Ishikawa (cell line): ENCODE data around the gene ADD2.

Experiments used
- CEBPB ChIP-seq: IDR thresholded peaks from 2 replicates; pipeline ENCODE4 v1.6.1; 2012
- CREB1 ChIP-seq: IDR thresholded peaks from 2 replicates; pipeline ENCODE4 v1.6.1; 2012; ENCODE audit warnings: low read depth
- EGR1 ChIP-seq: IDR thresholded peaks from 2 replicates; pipeline ENCODE4 v1.6.1; 2012
- EP300 ChIP-seq: IDR thresholded peaks from 2 replicates; pipeline ENCODE4 v1.6.1; 2012; ENCODE audit warnings: borderline replicate concordance
- FOXM1 ChIP-seq: IDR thresholded peaks from 2 replicates; pipeline ENCODE4 v1.6.1; 2012; ENCODE audit warnings: low read depth, borderline replicate concordance
- NFIC ChIP-seq: IDR thresholded peaks from 2 replicates; pipeline ENCODE4 v1.6.1; 2012
- RAD21 ChIP-seq: IDR thresholded peaks from 2 replicates; pipeline ENCODE4 v1.6.1; 2012; ENCODE audit warnings: low read depth
- REST ChIP-seq: IDR thresholded peaks from 2 replicates; pipeline ENCODE4 v1.6.1; 2012; ENCODE audit warnings: low read depth, mild to moderate bottlenecking
- TAF1 ChIP-seq: IDR thresholded peaks from 2 replicates; pipeline ENCODE4 v1.6.1; 2012; ENCODE audit warnings: low read depth, mild to moderate bottlenecking
- TCF12 ChIP-seq: IDR thresholded peaks from 2 replicates; pipeline ENCODE4 v1.6.1; 2012; ENCODE audit warnings: low read depth
- TEAD4 ChIP-seq: IDR thresholded peaks from 2 replicates; pipeline ENCODE4 v1.6.1; 2012
- USF1 ChIP-seq: IDR thresholded peaks from 2 replicates; pipeline ENCODE4 v1.6.1; 2012
- YY1 ChIP-seq: IDR thresholded peaks from 2 replicates; pipeline ENCODE4 v1.6.1; 2012; ENCODE audit warnings: low read depth
- ZBTB7A ChIP-seq: IDR thresholded peaks from 2 replicates; pipeline ENCODE4 v1.6.1; 2012; ENCODE audit warnings: low read depth
- TF ChIP-seq, protein P1 (sequence below): IDR thresholded peaks from 2 replicates; pipeline ENCODE4 v1.6.1; 2012

Gene ADD2

GRCh38 chr2:70716951-70717350 is 51.0 kb downstream of the ADD2 start:
- TF ChIP-seq TEAD4 = no peak
- no peak for TF ChIP-seq RAD21
- no peak for TF ChIP-seq FOXM1
- no peak for TF ChIP-seq TCF12
- no peak for TF ChIP-seq REST
- no peak for TF ChIP-seq CREB1

- TF ChIP-seq FOXM1 (no peak), TAF1 (no peak), TEAD4 (no peak), EGR1 (no peak), REST (no peak), EP300 (no peak), TCF12 (no peak), ZBTB7A (no peak), CREB1 (no peak), YY1 (no peak), USF1 (no peak), RAD21 (no peak), CEBPB (no peak), NFIC (no peak)
- TF ChIP-seq, protein P1, sequence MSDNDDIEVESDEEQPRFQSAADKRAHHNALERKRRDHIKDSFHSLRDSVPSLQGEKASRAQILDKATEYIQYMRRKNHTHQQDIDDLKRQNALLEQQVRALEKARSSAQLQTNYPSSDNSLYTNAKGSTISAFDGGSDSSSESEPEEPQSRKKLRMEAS = no peak
These were observed 51.8 kb downstream of the ADD2 start for GRCh38 chr2:70716131-70716743.

- no peak for TF ChIP-seq ZBTB7A
- TF ChIP-seq, protein P1 = no peak
- TF ChIP-seq EP300 = no peak
- TF ChIP-seq TEAD4 = no peak
- no peak for TF ChIP-seq CEBPB
- TF ChIP-seq CREB1 = no peak
- TF ChIP-seq NFIC = no peak
- no peak for TF ChIP-seq EGR1
- TF ChIP-seq FOXM1 = no peak
- TF ChIP-seq USF1 = no peak
- TF ChIP-seq YY1 = no peak
- no peak for TF ChIP-seq TAF1
- no peak for TF ChIP-seq RAD21
- no peak for TF ChIP-seq REST
- TF ChIP-seq TCF12 = no peak
These were observed 52.7 kb downstream of the ADD2 start for GRCh38 chr2:70715071-70715985.
